GM18858 (cell line): Measurements from ENCODE around the gene HDAC8.
A peak's percentile ranks its signal among the peaks of the same experiment; 100 is the strongest.
"Not testable (repeated sequence)": the region's sequence is repeated elsewhere in the genome, so short reads cannot be mapped to it uniquely, and the experiment has no call there.

ENCODE experiments used
- ATAC-seq: cut with Tn5 transposase; IDR thresholded peaks from one replicate; pipeline ENCODE4 v1.9.1; 2021; ENCODE audit not compliant: unreplicated experiment

HDAC8 gene

DNA sequence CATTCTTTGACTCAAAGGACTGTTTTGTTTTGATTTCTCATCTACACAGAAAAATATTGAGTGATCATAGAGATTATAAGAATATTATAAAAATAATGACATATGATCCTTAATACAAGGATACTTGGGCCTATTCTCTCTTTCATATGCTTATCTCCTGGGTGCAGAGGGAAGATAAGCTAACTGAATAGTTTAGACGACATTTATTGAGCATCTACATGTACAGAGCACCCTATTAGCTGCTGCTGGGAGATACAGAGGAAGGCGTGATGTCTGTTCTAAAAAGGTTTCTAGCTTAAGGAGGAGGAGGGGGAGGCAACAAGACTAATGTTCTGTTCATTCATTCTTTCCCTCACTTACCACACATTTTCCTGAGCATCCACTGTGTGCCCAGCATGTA is 106.8 kb downstream of the HDAC8 start:
- no peak for ATAC-seq

DNA sequence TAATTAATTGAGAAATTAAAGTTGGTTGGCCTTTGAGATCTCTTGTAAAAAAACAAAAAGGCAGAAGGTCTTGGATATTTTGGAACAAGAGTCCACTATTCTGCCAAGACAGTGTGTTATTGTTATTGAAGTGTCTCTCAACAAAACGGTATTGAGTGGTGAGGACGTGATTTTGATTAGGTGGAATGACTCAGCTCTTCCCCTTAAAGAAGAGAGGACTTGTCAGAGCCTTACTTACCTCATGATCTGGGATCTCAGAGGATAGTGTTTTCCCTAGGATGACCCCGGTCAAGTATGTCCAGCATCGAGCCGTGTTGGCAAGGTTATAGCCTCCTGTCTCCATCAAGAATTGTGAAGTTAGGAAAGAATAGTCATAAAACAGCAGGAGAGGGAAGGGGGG is 110.9 kb downstream of the HDAC8 start:
- no peak for ATAC-seq

DNA sequence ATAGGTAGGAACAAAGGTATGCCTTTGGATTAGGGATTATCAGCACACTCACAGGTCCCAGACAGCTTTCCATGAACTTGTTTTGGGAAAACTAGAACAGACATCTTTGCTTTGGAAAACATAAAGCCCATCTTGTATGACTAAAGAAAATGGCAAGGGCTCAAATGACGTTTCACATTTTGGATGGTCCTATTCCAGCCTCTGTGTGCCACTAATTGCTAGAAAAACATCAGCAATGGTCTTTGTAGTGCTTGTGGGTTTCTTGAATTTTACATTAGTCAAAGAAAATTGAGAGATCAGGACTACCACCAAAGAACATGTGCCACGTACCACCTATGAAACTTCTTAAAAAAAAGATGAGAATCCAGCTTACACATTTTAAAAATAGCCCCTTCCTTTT is 111.4 kb downstream of the HDAC8 start:
- ATAC-seq = no peak

DNA sequence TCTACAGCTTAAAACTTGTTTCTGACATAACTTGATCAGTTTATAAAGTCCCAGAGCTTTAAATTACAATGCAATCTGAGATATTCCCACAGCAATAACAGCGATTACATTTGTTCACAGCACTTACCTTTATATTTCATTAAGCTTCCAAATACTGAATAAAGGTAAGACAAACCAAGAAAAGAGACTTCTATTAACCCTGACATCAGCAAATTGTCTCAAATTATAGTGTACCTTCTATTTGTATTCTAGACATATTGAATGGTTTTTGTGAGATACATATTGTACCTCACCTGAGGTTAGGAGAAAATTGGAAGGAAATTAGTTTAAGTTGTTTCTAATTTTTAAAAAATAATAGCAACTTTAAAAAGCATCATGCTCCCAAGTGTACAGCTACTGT is 111.9 kb downstream of the HDAC8 start:
- ATAC-seq = no peak

DNA sequence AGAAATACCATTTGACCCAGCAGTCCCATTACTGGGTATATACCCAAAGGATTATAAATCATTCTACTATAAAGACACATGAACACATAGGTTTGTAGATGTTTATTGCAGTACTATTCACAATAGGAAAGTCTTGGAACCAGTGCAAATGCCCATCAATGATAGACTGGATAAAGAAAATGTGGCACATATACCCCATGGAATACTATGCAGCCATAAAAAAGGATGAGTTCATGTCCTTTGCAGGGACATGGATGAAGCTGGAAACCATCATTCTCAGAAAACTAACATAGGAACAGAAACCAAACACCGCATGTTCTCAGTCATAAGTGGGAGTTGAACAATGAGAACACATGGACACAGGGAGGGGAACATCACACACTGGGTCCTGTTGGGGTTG is 123.6 kb downstream of the HDAC8 start:
- ATAC-seq = not testable (repeated sequence)

DNA sequence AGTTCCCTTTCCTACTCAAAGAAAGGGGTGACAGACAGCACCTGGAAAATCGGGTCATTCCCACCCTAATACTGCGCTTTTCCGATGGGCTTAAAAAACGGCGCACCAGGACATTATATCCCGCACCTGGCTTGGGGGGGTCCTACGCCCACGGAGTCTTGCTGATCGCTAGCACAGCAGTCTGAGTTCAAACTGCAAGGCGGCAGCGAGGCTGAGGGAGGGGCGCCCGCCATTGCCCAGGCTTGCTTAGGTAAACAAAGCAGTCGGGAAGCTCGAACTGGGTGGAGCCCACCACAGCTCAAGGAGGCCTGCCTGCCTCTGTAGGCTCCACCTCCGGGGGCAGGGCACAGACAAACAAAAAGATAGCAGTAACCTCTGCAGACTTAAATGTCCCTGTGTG is 131.9 kb downstream of the HDAC8 start:
- not testable (repeated sequence) for ATAC-seq

DNA sequence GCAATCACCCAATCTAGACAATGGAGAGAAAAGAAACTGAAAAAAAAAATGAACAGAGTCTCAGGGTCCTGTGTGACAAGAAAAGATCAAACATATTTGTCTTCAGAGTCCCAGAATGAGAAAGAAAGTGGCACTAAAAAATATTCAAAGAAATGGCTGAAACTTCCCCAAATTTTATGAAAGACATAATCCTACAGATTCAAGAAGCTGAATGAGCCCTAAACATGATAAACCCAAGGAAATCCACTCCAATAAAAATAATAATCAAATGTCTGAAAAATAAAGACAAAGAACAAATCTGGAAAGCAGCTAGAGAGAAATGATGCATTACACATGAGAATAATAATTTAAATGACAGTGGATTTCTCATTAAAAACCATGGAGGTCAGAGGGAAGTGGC is 136.6 kb downstream of the HDAC8 start:
- ATAC-seq = no peak

DNA sequence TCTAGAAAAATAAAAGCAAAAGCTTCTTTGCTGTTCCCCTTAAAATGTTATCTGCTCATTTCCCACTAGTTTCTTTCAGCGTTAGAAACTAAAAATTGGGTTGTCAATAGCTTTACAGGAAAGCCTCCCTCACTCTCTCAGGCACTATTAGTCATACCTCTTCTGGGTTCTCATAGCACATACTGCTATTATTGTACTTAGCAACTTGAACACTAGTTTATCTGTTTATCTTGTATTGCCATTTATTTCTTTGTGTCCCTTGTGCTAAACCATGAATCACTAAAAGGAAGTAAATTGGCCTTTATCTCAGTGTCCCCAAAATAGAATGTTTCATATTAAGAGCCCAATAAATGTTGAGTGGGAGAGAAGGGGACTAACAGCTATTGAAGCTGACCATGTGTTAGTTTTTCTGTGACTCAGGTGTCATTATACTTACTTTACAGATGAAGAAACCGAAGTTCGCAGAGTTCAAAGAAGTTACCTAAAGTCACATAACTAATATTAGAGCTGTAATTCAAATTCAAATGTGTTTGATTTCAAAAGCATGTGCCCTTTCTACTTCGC is 142.2 kb downstream of the HDAC8 start:
- no peak for ATAC-seq

DNA sequence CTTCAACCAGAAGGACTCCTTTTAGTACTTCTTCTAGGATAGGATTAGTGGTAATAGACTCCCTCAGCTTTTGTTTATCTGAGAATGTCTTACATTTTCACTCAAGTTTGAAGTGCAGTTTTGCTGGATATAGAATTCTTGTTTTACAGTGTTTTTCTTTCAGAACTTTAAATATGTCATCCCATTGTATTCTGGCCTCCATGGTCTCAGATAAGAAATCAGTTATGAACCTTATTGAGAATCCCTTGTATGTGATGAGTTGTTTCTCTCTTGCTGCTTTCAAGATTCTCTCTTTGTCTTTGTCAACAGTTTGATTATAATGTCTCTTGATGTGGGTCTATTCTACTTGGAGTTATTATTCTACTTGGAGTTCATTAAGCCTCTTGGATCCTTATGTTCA is 150.8 kb downstream of the HDAC8 start:
- no peak for ATAC-seq

DNA sequence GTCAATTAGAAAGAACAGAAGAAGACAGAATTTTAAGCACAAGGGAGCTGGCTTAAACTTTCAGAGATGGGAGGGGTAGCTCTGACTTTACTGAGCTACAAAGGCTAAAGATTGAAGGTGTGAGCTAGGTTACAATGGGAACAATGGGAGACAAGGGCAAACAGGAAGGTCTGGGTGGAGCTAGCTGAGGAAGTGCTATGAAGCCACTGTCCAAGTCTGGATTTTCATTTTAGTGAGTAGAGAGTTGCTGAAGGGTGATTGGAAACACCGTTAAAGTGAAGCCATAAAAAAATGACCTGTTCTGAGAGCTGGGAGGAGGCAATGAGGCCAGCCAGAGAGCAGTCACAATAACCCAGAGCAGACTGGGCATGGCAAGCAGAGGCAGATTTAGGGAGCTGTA is 162.7 kb downstream of the HDAC8 start:
- no peak for ATAC-seq

DNA sequence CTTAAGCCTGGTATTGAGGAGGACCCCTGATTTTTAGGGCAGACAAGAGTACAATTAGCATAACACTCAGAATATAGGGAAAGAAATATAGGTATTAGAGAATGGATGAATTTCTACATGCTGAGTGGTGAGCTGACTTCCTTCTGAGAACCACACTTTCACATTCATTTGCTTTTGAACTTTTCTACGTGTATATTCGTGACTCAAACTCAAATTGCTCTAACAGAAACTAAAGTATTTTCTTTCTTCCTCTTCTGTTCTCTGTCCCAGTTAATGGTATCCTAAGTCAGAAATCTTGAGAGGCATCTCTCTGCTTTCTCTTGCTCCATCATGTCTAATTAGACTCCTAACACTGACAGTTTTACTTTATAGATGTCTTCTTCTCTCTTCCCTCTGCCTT is 163.8 kb downstream of the HDAC8 start:
- peak; percentile 72 for ATAC-seq

DNA sequence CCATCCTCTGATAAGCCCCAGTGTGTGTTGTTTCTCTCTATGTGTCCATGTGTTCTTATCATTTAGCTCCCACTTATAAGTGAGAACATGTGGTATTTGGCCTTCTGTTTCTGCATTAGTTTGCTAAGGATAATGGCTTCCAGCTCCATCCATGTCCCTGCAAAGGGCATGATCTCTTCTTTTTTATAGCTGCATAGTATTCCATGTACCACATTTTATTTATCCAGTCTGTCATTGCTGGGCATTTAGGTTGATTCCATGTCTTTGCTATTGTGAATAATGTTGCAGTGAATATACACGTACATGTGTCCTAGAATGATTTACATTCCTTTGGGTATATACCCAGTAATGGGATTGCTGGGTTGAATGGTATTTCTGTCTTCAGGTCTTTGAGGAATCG is 167.5 kb downstream of the HDAC8 start:
- ATAC-seq = not testable (repeated sequence)

DNA sequence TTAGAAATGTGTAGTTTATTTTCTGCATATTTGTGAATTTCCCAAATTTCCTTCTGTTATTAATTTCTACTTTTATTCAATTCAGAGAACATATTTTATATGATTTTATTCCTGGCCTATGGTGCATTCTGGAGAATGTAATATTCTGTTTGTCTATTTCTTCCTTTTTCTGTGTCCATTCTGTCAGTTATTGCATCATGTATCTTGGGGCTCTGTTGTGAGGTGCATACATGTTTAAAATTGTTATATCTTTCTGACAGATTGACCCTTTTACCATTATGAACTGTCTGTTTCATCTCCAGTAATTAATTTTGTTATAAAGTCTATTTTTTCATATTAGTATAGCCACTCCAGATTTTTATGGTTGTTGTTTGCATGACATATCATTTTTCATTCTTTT is 170.0 kb downstream of the HDAC8 start:
- no peak for ATAC-seq

DNA sequence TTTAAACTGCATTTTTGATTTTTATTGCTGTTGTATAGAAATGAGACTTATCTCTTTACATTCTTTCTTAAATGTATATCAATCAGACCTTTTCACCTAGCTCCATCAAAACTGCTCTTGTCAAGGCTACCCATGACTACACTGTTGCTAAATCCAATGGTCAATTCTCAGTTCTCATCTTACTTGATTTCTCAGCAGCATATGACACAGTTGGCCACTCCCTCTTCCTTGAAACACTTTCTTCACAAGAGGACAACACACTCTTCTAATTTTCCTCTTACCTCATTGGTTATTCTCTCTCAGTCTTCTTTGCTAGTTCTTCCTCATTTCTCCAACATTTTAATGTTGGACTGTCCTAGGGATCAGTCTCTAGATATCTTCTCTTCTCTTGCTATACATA is 172.8 kb downstream of the HDAC8 start:
- ATAC-seq = no peak

DNA sequence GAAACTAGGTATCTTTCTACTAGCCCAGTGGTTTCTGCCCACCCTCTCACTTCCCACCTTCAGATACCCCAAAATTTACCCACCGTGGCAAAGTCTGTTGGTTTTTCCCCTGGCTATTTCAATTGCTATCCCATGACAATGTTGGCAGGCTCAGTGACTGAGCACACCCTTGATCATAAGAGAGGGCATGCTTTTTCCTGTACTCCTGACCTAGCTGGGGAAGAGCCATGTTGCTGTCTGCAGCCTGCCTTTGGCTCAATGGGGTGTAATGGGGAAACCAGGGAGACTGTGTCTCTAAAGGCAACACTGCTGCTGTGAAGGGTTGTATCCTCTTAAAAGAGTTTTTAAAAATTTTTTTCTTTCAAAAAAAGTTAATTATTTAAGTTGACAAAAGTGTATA is 176.5 kb downstream of the HDAC8 start:
- ATAC-seq = no peak

DNA sequence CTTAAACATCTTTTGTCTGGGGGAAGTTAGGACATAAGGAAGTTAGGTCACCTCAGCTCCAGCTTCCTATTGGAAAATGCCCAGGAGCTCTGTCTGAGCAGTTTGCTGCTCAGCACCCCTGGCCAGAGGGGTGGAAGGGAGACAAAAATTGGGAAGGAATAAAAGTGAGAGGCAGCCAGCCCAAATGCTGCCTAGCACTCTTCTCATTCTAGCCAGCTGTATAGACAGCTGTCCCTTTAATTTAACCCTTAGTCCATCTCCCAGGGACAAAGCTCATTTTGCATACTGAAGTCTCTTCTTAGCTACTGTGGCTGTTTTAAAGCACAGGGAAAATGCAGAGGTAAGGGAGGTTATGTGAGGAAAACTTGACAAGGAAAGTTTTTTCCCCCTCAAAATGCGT is 177.4 kb downstream of the HDAC8 start:
- no peak for ATAC-seq

DNA sequence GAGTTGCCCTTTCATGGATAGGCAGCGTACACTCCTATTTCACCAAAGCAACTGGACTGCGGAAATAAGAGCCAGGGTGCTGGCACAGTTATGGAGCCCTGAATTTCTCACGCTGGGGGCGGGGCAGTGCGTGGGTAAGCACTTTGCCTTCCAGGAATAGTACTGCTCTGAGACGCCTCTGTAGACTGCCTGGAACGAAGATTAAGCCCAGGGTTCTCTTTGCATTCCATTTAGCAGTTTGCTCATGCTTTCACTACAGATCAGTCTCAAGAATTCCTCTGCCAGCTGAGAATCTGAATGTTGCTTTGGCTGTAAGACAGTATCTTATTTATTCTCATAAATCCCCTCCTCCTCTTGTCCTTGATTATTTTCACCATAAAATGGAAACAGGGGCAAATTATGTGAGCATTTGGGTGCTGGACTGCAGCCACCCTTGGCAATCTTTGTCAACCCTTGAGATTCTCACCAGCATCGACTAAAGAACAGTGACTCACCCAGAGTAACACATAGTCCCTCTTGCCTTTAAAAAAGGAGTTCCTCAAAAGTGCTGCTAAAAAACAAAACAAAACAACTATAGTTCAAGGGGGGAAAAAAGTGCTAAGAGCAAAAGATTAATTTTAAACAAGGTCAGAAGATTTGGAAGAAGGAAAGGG is 178.0 kb downstream of the HDAC8 start:
- no peak for ATAC-seq

DNA sequence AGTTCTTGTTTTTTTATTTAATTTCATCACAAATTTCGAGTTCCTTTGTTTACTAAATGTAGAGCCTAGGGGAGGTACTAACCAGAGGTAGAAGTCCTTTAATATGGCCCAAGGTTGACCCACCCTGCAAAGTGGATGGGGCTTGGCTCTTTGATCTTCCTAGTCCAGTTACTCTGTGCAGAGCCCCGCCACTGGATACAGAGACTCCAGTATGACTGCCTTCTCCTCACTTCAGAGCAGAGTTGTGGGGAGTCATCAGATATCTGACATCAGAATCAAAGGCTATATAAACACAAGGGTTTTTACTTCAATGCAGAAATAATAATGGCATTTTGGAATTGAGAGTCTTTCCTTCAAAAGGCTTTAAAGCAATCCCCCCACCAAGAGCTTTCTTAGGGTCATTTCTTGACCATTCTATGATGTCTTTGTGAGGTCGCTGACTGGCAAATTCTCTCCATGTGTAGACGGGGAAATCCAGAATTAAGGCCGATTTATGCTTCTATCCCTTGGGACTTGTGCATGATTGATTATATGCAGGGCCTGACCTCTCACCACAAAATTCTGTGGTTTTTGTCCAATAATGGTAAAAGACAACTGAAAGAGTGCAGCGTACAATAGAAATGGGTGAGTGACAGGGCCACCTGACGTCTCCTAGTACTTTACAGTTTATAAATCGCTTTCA is 178.7 kb downstream of the HDAC8 start:
- ATAC-seq = no peak

DNA sequence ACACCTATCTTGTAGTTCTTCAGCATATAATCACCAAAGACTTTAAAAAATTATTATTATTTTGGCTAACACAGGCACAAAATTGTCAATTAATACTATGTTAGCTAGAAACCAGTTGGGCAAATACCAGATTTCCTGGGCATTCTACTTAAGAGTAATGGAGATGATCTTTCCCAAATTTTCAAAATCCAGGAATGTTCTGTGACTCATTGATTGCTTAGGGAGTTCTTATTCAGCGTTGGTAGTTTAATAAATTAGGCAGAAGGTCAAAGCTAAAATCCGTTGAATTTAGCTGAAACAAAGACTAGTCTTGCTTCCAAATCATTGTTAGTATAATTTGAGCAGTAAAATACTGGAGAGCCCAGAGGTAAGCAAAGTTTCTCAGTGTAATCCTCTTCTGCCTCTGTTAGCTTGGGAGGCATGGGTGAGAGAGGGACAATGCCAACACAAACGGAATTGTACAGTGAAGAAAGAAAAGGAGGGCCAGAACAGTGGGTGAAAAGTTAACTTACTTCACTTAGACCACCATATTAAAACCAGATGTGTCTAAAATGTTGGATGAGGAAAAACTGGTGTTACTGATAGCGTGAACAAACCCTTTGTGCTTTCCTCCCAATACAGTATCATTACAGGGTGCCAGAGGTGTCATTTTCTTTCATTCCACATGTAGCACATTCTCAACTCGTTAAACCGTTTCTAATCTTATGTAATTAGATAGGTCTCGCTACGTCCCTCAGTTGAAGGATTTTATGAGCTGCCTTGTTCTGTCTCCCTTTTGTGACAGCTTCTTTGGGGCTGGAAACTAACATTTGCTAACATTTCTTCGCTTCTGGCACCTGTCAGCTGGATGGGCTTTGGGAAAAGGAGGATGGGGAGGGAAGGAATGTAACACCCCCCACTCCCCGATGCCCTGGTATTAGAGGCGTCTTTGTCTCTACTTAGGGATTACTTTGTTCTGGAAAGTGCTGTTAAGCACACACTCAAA is 179.5 kb downstream of the HDAC8 start:
- no peak for ATAC-seq

DNA sequence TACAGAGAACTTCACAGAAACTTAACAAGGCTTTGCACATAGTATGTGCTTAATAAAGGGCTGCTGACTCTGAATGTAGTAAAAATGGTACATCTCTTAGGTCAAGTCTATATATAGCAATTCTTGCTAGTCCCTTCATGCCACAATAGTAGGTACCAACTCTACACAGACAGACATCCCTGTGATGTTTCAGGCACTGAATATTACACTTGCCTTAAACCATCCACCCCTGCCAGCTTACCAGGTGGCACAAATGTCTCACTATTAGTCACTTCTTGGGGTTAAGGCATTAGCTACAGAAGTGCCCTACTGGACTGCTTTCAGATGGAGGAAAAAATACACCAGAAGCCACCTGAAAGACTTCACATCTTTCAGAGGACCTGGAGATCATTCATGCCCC is 180.6 kb downstream of the HDAC8 start:
- ATAC-seq = no peak

DNA sequence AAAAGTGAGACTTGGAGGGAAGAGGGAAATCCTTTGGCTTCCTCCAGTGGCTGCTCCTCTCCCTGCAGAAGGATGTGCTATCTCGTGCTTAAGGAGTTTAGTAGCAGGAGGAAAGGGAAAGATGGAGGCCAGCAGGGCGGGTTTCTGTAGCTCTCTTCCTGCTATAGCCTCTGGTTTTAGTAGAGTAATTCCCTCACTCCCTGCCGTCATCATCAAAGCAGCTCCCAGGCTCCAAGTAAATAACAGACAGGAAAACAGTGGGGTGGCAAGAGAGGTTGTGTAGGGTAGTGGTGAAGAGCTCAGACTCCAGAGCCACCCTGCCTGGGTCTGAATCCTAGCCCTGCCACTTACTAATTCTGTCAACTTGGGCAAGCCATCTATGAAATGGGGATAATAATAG is 185.4 kb downstream of the HDAC8 start:
- no peak for ATAC-seq

DNA sequence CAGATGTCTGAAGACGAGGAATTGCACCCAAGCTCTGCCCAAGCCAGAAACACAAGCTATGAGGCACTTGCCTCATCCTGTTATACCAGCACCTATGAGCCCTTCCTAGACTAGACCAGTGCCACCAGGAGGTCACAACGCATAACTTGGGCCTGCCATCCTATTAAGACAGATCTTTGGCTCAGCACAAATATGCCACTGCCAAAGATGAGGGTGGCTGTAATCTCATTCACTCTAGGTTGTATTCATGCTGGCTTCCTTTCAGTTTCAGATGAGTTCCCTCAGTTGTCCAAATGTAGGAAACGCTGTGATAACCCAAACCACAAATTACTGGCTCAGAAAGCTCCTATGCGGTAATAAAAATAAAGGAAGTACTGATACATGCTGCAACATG is 190.4 kb downstream of the HDAC8 start:
- no peak for ATAC-seq
